GM18951 (cell line): ENCODE data around the gene ATMIN.

Source experiments
- POLR2A ChIP-seq: IDR thresholded peaks from 4 replicates; pipeline ENCODE4 v1.6.1; 2011; ENCODE audit warnings: mild to moderate bottlenecking; ENCODE audit not compliant: insufficient read length, insufficient read depth; ENCODE audit errors: extremely low read depth
- in situ Hi-C: fragments of 300-500 bp; cut with MboI; formaldehyde crosslinking; loops from one replicate; pipeline ENCODE4 v1.12.0; 2022; ENCODE audit warnings: low sequenced_read_pairs, mixed read lengths, inconsistent platforms; ENCODE audit not compliant: unreplicated experiment

The ATMIN gene, protein sequence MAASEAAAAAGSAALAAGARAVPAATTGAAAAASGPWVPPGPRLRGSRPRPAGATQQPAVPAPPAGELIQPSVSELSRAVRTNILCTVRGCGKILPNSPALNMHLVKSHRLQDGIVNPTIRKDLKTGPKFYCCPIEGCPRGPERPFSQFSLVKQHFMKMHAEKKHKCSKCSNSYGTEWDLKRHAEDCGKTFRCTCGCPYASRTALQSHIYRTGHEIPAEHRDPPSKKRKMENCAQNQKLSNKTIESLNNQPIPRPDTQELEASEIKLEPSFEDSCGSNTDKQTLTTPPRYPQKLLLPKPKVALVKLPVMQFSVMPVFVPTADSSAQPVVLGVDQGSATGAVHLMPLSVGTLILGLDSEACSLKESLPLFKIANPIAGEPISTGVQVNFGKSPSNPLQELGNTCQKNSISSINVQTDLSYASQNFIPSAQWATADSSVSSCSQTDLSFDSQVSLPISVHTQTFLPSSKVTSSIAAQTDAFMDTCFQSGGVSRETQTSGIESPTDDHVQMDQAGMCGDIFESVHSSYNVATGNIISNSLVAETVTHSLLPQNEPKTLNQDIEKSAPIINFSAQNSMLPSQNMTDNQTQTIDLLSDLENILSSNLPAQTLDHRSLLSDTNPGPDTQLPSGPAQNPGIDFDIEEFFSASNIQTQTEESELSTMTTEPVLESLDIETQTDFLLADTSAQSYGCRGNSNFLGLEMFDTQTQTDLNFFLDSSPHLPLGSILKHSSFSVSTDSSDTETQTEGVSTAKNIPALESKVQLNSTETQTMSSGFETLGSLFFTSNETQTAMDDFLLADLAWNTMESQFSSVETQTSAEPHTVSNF

DNA sequence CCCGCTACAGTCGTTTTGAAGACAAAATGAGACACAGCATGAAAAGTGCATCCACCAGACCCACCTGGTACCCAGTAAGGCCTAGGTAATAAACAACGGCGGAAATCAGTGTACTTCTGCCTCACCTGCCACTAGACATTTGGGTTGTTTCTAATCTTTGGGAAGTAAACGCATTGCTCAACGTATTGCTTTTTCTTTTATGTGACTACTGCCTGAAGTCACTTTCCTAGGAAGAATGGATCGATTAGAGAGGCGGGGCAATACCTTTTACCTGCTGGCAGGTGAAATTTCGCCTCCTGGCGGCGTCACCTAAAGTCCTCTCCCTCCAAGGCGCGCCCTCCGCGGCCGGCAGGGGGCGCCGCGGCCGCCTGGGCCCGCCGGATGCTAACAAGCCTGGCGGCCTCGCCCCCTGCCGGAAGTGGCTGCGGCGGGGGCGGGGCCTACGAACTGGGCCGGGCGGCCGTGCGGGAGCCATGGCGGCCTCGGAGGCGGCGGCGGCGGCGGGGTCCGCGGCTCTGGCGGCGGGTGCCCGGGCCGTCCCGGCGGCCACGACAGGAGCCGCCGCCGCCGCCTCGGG is at the start of gene ATMIN:
ATMIN (plus strand) TSS at position 445 of the 577 bp plus-strand sequence; CDS start at position 474, 29 bp downstream.
- peak; percentile 77 for TF ChIP-seq POLR2A
- in situ Hi-C loops, result loop anchor here (25.0 kb wide), 1 partner anchor 702 kb away; no protein-coding TSS in a partner anchor

DNA sequence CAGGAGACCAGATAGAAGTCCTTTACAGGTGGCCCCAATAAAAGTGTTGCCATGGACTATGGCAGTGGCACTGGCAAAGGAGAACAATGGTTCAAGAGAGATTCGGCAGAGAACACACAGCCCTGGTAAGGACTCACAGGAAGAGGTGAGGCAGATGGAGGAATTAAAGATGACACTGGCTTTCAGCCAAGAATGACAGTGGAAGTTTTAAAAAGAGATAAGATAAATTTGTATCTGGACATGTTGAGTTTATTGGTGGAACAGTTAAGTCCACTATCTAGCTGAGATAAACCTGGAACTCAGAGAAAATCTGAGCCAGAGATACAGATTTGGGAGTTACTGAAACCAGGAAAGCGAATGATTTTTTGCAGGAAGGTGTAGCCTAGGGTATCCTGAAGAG is 49.1 kb upstream of the ATMIN start:
- no peak for TF ChIP-seq POLR2A
- in situ Hi-C loops, result no loop called here

DNA sequence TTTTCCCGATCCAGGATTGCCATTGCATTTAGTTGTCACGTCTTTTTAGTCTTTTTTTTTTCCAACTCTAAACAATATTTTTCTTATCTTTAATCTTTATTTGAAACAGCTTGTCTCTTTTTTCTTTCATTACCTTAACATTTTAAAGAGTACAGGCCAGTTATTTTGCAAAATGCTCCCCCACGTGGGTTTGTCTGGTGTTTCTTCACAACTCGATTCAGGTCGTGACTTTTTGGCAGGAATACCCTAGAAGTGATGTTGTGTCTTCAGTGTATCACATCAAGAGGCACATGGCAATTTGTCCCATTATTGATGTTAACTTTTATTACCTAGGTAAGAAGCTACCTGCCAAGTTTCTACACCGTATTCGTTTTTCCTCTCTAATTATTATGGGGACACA is 46.9 kb upstream of the ATMIN start:
- in situ Hi-C loops, result no loop called here
- no peak for TF ChIP-seq POLR2A

DNA sequence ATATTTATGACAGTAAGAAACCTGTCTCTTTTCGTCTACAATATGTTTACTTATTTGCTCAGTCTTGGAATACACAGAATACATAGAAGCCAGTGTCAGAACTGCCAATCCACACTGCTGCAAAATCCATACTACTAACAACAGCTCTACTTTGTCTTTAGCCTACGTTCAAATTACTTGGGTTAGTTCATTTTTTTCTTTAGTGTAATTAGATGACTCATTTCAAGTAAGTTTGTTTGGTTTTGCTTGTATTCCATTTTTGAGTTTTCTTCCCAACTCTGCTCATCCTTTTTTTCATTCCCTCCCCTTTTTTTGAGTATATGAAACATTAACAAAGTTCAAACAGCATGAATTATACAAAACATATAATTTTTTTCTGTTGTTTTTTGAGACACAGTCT is 45.8 kb upstream of the ATMIN start:
- in situ Hi-C loops, result no loop called here
- TF ChIP-seq POLR2A, result no peak

DNA sequence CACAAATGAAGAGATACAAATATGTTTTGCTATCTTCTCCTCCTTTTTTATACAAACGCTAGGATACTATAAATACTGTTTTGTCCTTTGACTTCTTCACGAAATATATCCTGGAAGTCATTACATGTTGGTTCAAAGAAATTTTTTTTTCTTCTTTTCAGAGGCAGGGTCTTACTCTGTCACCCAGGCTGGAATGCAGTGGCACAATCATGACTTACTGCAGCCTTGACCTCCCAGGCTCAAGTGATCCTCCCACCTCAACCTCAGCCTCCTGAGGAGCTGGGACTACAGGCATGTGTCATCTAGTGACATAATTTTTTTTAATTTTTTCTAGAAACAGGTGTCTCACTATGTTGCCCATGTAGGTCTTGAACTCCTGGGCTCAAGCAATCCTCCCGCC is 45.1 kb upstream of the ATMIN start:
- no peak for TF ChIP-seq POLR2A
- in situ Hi-C loops, result no loop called here

DNA sequence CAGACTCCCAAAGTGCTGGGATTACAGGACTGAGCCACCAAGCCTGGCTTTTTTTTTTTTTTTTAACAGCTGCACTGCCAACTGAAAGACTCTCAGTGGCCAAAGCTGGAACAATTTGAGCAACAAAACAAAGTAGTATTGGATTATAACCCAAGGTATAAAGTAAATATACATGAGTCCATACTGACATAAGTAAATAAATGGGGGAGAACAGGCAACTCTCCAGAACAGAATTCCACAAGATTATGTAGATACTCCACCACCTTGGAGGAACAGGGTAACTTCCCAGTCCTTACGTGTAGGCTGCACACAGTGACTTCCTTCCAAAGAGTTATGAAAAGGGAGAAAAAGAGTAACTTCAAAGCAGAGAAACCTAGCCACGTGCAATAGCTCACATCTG is 44.7 kb upstream of the ATMIN start:
- TF ChIP-seq POLR2A, result no peak
- in situ Hi-C loops, result no loop called here

DNA sequence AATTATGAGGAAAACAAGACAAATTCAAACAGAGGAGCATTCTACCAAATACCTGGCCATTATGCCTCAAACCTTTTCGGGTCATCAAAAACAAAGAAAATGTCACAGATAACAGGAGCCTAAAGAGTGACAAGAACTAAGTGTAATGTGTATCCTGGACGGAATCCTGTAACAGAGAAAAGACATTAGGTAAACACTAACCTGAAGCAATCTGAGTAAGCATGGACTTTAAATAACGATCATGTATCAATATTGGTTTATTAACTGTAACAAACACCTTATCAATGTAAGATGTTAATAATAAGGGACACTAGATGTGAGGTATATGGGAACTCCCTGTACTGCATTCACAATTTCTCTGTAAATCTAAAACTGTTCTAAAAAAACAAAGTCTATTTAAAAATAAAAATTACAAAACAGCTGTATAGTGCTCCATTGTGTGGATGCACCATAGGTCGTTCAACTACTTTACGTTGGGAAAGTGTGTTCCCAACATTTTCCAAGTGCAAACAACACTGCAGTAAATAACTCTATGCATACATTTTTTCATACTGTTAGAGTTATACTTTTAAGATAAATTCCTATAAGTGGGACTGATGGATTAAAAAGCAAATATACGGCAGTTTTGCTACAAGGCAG is 43.7 kb upstream of the ATMIN start:
- no peak for TF ChIP-seq POLR2A
- in situ Hi-C loops, result no loop called here

DNA sequence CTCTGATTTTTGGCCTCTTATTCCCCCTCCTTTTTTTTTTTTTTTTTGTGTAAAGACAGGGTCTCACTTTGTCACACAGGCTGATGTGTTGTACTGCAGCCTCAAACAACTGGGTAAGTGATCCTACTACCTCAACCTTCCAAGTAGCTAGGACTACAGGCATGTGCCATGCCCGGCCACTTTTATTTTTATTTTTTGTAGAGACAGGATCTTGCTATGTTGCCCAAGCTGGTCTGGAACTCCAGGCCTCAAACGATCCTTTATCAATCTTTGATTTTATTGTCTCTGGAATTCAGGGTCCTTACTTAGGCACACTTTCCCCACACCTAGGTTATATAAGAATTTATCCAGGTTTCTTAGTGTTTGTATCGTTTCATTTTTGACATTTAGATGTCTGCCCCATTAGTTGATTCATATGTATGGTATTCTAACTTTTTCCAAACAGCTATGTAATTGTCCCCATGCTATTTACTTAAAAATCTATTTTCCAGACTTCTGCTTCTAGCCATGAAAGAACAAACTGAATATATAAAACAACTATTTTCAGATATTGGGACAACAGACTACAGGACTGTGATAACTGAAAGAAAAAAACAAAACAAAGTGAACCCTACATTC is 42.9 kb upstream of the ATMIN start:
- in situ Hi-C loops, result no loop called here
- TF ChIP-seq POLR2A, result no peak

DNA sequence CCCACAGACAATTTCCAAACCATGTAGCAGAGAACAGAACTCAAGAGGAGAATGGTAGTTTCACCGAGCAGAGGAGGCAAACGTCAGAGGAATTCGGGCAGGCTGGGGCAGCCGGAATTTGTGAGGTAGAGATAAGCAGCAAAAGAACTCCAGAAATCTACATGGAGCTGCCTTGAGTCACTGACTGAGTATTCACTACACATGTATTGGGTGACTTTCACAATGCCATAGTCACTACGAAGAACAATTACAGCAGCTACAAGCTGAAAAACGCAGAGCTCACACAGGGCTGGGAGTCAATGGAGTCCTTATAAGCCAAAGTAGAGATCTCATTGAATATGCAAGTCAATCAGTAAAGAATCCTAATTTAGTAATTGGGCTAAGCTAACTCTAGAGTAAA is 42.3 kb upstream of the ATMIN start:
- in situ Hi-C loops, result no loop called here
- TF ChIP-seq POLR2A, result no peak

DNA sequence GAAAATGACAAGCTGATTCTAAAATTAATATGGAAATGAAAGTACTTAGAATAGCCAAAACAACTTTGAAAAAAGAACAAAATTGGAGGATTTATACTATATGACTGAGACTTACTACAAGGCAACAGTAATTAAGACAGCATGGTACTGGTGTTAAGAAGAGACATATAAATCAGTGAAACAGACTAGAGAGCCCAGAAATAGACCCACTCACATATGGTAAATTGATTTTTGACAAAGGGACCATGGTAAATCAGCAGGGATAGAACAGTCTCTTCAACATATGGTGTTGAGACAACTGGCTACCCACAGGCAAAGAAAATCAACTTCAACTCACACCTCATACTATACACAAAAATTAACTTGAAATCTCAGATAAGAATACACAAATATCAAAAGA is 41.8 kb upstream of the ATMIN start:
- in situ Hi-C loops, result no loop called here
- no peak for TF ChIP-seq POLR2A

DNA sequence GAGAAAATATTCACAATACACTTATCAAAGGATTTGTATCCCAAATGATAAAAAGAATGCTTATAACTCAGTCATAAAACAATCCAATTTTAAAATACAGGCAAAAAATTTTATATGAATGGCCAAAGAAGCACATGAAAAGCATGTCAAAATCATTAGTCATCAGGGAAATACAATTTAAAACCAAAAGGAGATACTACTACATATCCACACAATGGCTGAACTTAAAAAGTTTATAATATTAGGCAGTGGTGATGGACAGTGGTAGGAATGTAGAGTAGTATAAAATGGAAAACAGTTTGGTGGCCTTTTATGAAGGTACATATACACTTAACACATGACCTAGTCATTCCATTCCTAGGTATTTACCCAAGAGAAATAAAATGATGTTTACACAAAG is 41.2 kb upstream of the ATMIN start:
- TF ChIP-seq POLR2A, result no peak
- in situ Hi-C loops, result no loop called here

DNA sequence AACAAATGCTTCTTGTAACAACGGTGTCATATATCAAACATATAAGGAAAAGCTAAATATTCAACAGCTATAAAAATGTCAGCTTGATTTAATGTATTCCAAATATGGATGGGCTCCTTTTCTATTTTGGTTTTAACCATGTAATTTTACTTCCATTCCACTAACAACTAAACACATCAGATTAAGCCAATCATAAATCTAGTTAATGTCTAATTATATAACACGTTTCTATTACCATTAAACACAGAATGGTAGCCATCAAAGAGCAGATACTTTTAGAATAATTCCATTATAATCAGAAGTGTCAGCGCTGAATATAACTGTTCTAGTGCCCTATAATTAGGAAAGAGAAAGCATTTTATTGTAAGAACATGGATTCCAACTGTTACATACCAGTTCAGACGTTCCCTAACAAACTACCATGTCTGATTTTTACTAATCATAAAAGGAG is 38.9 kb upstream of the ATMIN start:
- no peak for TF ChIP-seq POLR2A
- in situ Hi-C loops, result no loop called here
